Measurements from ENCODE around the gene CDYL2. TPM values are rescaled to one million over a fixed set of nuclear protein-coding genes. Genes with fewer than 3 reads are reported as not detected.
"Not testable (repeated sequence)": the region's sequence is repeated elsewhere in the genome, so short reads cannot be mapped to it uniquely, and the experiment has no call there.

The CDYL2 gene
- total RNA-seq, 3 donors from 2014 or later: 6.3 to 8.9 (median 7.5) TPM

- Histone ChIP-seq H3K36me3 (ENCODE audit: low read depth) (no peaks in the 10 kb centered on the region), H3K9me3 (peaks cover 2% of the 10 kb centered on the region), H3K4me1 (ENCODE audit: low read depth) (no peaks in the 10 kb centered on the region), H3K4me3 (no peak overlapping the region)
- TF ChIP-seq CTCF (IDR thresholded peaks at IDR 0.05): no peak
- intact Hi-C loops (cut with DNase I, micrococcal nuclease): no loop called here
- ATAC-seq (no peak), DNase-seq (no peak)
Observed at GRCh38 chr16:80739523-80739922, 64.9 kb downstream of the CDYL2 start.

GRCh38 chr16:80738521-80738920 is 65.9 kb downstream of the CDYL2 start:
- TF ChIP-seq CTCF (IDR thresholded peaks at IDR 0.05): no peak
- Histone ChIP-seq H3K36me3 (ENCODE audit: low read depth) (no peaks in the 10 kb centered on the region), H3K9me3 (peaks cover 2% of the 10 kb centered on the region), H3K4me3 (no peak overlapping the region), H3K4me1 (ENCODE audit: low read depth) (no peaks in the 10 kb centered on the region)
- intact Hi-C loops (cut with DNase I, micrococcal nuclease): no loop called here
- DNase-seq (no peak), ATAC-seq (no peak)

GRCh38 chr16:80735846-80736245 is 68.6 kb downstream of the CDYL2 start:
- H3K4me1 ChIP-seq (ENCODE audit: low read depth): no peaks in the 10 kb centered on the region
- DNase-seq: no peak
- H3K4me3 ChIP-seq: no peak overlapping the region
- ATAC-seq: no peak
- H3K36me3 ChIP-seq (ENCODE audit: low read depth): no peaks in the 10 kb centered on the region
- H3K9me3 ChIP-seq: peaks cover 2% of the 10 kb centered on the region
- intact Hi-C loops (cut with DNase I, micrococcal nuclease): no loop called here
- TF ChIP-seq CTCF (IDR thresholded peaks at IDR 0.05): no peak

- no peak for DNase-seq
- TF ChIP-seq CTCF (IDR thresholded peaks at IDR 0.05): no peak
- Histone ChIP-seq H3K4me3 (no peak overlapping the region), H3K9me3 (no peaks in the 10 kb centered on the region), H3K36me3 (ENCODE audit: low read depth) (no peaks in the 10 kb centered on the region), H3K4me1 (ENCODE audit: low read depth) (no peaks in the 10 kb centered on the region)
- ATAC-seq: no peak
- intact Hi-C loops (cut with DNase I, micrococcal nuclease): no loop called here
Observed at GRCh38 chr16:80733407-80733806, 71.0 kb downstream of the CDYL2 start.

- ATAC-seq (no peak), DNase-seq (no peak)
- H3K4me1 ChIP-seq (ENCODE audit: low read depth): no peaks in the 10 kb centered on the region
- H3K36me3 ChIP-seq (ENCODE audit: low read depth): no peaks in the 10 kb centered on the region
- no peak overlapping the region for H3K4me3 ChIP-seq
- TF ChIP-seq CTCF (IDR thresholded peaks at IDR 0.05): no peak
- intact Hi-C loops (cut with DNase I, micrococcal nuclease): no loop called here
- H3K9me3 ChIP-seq: no peaks in the 10 kb centered on the region
Observed at GRCh38 chr16:80731915-80732314, 72.5 kb downstream of the CDYL2 start.

GRCh38 chr16:80727066-80727763 is 77.2 kb downstream of the CDYL2 start:
- DNase-seq; H3K9me3 ChIP-seq; H3K4me3 ChIP-seq; ATAC-seq; H3K36me3 ChIP-seq (ENCODE audit: low read depth); H3K4me1 ChIP-seq (ENCODE audit: low read depth); intact Hi-C loops (cut with DNase I, micrococcal nuclease): not testable (repeated sequence)
